Glutamatergic neuron (in vitro differentiated cells): ENCODE data around the gene CHD3. TPM values are rescaled to one million over a fixed set of nuclear protein-coding genes. Genes with fewer than 3 reads are reported as not detected.
"Not testable (repeated sequence)": the region's sequence is repeated elsewhere in the genome, so short reads cannot be mapped to it uniquely, and the experiment has no call there.

ENCODE experiments used
- DNase-seq: peaks from one replicate; pipeline ENCODE4 v3.0.0; 2022
- H3K27ac Mint-ChIP-seq: one replicate; pipeline ENCODE4 v1.8.0; 2020; ENCODE audit warnings: mild to moderate bottlenecking, mixed read lengths, inconsistent platforms; ENCODE audit not compliant: unreplicated experiment
- H3K27me3 Mint-ChIP-seq: one replicate; pipeline ENCODE4 v1.8.0; 2020; ENCODE audit warnings: mild to moderate bottlenecking, moderate library complexity, mixed read lengths, inconsistent platforms; ENCODE audit not compliant: unreplicated experiment
- H3K36me3 Mint-ChIP-seq: one replicate; pipeline ENCODE4 v1.8.0; 2020; ENCODE audit warnings: mild to moderate bottlenecking, mixed read lengths, inconsistent platforms; ENCODE audit not compliant: unreplicated experiment
- H3K4me1 Mint-ChIP-seq: one replicate; pipeline ENCODE4 v1.8.0; 2020; ENCODE audit warnings: mild to moderate bottlenecking, low read depth, mixed read lengths, inconsistent platforms; ENCODE audit not compliant: unreplicated experiment
- H3K4me3 Mint-ChIP-seq: one replicate; pipeline ENCODE4 v1.8.0; 2020; ENCODE audit warnings: mild to moderate bottlenecking, mixed read lengths, inconsistent platforms; ENCODE audit not compliant: unreplicated experiment
- H3K9me3 Mint-ChIP-seq: one replicate; pipeline ENCODE4 v1.8.0; 2020; ENCODE audit warnings: mild to moderate bottlenecking, moderate library complexity, mixed read lengths, inconsistent platforms; ENCODE audit not compliant: unreplicated experiment
- CTCF ChIP-seq: fragments of 200-600 bp; sonication (generic); IDR thresholded peaks from one replicate; pipeline ENCODE4 v1.5.0; 2021; ENCODE audit not compliant: partially characterized antibody, unreplicated experiment
- total RNA-seq: library from RNA; stranded (reverse); fragmentation: NEBNext Ultra II Directional; extraction: Animal tissue kit (Norgen Biotek cat#: 25700); gene quantifications from one replicate; pipeline ENCODE4 v1.2.1, GENCODE V29; 2021; ENCODE audit not compliant: unreplicated experiment

CHD3 gene
- total RNA-seq, 1 donor from 2014 or later, result 129 TPM

GRCh38 chr17:7950578-7950977, 62.0 kb downstream of the CHD3 start:
- Mint-ChIP-seq H3K27me3 (no peaks in the 10 kb centered on the region), H3K4me3 (no peak overlapping the region), H3K9me3 (peaks cover 1% of the 10 kb centered on the region), H3K36me3 (no peaks in the 10 kb centered on the region), H3K4me1 (no peaks in the 10 kb centered on the region), H3K27ac (no peak overlapping the region)
- TF ChIP-seq CTCF, result no peak
- no peak for DNase-seq

- Mint-ChIP-seq H3K4me3 (no peak overlapping the region), H3K27me3 (no peaks in the 10 kb centered on the region), H3K4me1 (no peaks in the 10 kb centered on the region), H3K9me3 (peaks cover 1% of the 10 kb centered on the region), H3K36me3 (no peaks in the 10 kb centered on the region), H3K27ac (no peak overlapping the region)
- DNase-seq, result no peak
- TF ChIP-seq CTCF, result no peak
These were observed 62.7 kb downstream of the CHD3 start for GRCh38 chr17:7951143-7951792.

- not testable (repeated sequence) for H3K27me3 Mint-ChIP-seq, H3K9me3 Mint-ChIP-seq, DNase-seq, H3K4me1 Mint-ChIP-seq, H3K4me3 Mint-ChIP-seq, H3K27ac Mint-ChIP-seq, H3K36me3 Mint-ChIP-seq
These were observed 64.7 kb downstream of the CHD3 start for GRCh38 chr17:7953266-7953665.

GRCh38 chr17:7955414-7956227, 67.0 kb downstream of the CHD3 start:
- Mint-ChIP-seq H3K4me1 (no peaks in the 10 kb centered on the region), H3K36me3 (no peaks in the 10 kb centered on the region), H3K27ac (no peak overlapping the region), H3K27me3 (no peaks in the 10 kb centered on the region), H3K4me3 (no peak overlapping the region), H3K9me3 (no peaks in the 10 kb centered on the region)
- no peak for TF ChIP-seq CTCF
- DNase-seq, result no peak

GRCh38 chr17:7956228-7956965, 67.8 kb downstream of the CHD3 start:
- no peak overlapping the region for H3K27ac Mint-ChIP-seq

More at GRCh38 chr17:7956228-7956965, 67.8 kb downstream of the CHD3 start:
- Mint-ChIP-seq H3K36me3 (no peaks in the 10 kb centered on the region), H3K4me1 (no peaks in the 10 kb centered on the region), H3K4me3 (no peak overlapping the region), H3K9me3 (no peaks in the 10 kb centered on the region), H3K27me3 (no peaks in the 10 kb centered on the region)
- no peak for DNase-seq
- TF ChIP-seq CTCF, result no peak
